Measurements from ENCODE around the gene SORCS2. TPM values are rescaled to one million over a fixed set of nuclear protein-coding genes. Genes with fewer than 3 reads are reported as not detected.

The SORCS2 gene
- total RNA-seq, 1 donor from 2014 or later = 6.9 TPM

DNA sequence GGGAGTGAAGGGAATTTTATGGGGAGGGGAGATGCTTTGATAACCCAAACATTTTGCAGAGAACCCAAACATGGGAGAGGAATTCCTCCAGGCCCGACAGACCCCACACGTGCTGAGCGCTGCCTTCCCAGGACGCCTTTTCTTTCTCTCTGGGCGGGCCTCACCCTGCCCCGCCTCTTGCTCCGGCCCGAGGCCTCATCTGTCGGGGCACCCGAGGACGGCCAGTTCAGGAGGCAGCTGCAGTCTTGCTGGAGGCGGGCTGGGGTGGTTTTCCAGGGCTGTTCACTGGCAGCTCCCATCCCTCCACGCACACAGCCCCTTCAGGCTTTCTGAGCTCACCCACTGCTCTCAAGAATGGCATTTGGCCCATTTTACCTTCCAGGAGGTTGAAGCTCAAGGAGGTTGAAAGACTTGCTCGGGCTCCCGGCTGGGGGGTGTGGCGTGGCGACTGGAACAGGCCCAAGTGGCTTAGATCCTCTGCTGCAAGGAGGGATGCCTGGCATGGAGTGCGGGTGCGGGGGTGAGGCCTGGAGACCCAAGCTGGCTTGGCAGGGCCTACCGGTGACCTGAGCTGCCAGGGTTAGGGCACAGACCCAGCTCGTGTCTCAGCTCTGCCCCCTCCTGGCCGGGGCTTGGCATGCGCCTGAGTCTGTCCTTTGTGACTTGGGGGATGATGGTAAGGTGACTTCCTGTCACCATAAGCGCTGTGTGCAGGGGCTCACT lies 143.2 kb downstream of the SORCS2 start:
- no peak for DNase-seq (ENCODE audit: low spot score)
- intact Hi-C loops (cut with DNase I) = no loop called here

GRCh38 chr4:7336067-7336569 lies 143.8 kb downstream of the SORCS2 start:
- no peak for DNase-seq (ENCODE audit: low spot score)
- intact Hi-C loops (cut with DNase I) = no loop called here

DNA sequence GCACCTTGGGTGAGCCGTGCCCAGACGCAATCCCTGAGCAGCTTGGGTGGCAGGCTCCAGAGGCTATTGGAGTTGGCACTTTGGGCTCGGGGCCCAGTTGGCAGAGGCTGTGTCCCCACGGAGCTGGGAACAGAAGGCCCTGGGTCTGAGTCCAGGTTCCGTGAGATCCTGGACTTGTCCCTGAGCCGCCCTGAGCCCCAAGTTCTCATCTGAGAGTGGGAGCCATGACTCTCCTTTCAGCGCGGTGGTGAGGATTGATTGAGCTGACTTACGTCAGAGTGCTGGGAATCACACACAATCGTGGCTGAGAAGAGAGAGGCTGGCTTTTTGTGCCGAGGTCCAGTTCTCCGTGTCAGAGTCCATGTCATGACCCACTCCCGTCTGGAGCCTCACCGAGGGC lies 144.4 kb downstream of the SORCS2 start:
- intact Hi-C loops (cut with DNase I) = no loop called here
- no peak for DNase-seq (ENCODE audit: low spot score)

- intact Hi-C loops (cut with DNase I) = no loop called here
- no peak for DNase-seq (ENCODE audit: low spot score)
Observed at GRCh38 chr4:7337196-7338058, 145.1 kb downstream of the SORCS2 start.

DNA sequence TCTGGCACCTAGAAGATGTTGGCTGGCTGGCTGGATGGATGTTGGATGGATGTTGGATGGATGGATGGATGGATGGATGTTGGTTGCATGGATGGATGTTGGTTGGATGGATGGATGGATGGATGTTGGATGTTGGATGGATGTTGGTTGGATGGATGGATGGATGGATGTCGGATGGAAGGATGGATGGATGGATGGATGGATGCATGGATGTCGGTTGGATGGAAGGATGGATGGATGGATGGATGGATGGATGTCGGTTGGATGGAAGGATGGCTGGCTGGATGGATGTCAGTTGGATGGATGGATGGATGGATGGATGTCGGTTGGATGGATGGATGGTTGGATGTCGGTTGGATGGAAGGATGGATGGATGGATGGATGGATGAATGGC lies 145.7 kb downstream of the SORCS2 start:
- DNase-seq (ENCODE audit: low spot score) = no peak
- intact Hi-C loops (cut with DNase I) = no loop called here

DNA sequence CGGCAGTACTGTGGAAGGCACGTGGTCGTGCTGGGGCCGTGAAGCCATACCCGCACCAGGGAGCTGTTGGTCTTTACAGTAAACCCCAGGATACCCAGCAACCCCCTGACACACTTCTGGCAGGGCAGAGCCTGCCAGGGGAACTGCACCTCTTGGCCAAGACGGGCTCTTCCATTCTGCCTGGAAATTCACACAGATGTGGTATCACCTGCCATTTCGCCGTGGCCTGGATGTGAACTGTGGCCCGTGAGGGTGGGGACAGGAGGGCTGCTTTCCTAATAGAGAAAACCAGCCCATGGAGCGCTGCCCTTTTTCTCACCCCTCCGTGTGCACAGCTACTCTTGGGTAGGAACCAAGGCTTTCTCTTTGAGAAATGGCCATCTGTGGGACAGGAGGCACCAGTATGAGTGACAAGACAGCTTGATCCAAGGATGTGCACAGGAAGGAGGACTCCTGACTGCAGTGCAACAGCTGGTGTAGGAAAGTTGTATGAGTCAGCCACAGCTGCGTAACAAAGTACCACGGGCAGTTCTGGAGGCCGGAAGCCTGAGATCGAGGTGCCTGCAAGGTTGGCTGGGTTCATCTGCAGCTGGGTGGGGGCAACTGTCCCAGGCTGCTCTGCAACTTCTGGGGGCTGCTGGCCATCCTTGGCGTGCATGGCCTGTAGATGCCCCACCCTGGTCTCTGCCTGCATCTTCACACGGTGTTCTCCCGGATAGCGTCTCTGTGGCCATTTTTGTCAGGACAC lies 146.7 kb downstream of the SORCS2 start:
- no peak for DNase-seq (ENCODE audit: low spot score)
- intact Hi-C loops (cut with DNase I) = no loop called here

DNA sequence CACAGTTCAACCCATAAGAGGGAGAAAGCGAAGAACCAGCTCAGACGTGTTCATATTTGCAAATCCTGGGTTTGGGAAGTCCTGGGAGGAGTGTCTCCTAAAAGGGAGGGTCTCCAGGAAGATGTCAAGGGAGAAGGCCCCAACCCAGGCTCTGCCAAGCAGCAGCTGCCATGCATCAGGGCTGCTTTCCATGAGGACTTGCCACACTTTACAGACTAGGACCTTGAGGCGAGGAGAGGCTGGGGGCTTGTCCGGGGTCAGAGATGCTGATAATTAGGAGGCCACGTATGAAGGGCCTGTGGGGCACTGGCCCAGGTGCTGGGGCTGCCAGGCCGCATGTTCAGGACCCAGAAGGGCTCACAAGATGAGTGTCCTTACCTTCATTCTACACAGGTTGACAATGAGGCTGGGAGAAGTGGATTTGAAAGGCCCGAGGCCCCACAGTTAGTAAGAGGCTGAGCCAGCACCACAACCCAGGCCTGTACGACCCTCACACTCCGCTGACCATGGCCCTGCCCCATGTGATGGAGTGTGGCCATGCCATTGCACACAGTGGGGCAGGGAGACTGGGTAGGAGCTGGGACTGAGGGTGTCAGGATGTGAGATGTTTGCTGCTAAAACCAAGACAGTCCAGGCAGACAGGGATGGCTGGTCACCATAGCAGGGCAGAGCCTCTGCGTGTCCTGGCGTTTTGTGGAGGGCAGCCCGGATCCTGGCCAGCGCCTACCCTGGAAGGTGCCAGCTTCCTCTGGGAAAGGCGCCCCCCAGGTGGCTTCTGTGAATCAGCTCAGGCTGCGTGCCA lies 147.6 kb downstream of the SORCS2 start:
- DNase-seq (ENCODE audit: low spot score) = no peak
- intact Hi-C loops (cut with DNase I) = no loop called here

GRCh38 chr4:7340553-7341433 lies 148.5 kb downstream of the SORCS2 start:
- intact Hi-C loops (cut with DNase I) = no loop called here
- DNase-seq (ENCODE audit: low spot score) = no peak

- DNase-seq (ENCODE audit: low spot score) = no peak
- intact Hi-C loops (cut with DNase I) = no loop called here
Observed at GRCh38 chr4:7341491-7342222, 149.3 kb downstream of the SORCS2 start.

DNA sequence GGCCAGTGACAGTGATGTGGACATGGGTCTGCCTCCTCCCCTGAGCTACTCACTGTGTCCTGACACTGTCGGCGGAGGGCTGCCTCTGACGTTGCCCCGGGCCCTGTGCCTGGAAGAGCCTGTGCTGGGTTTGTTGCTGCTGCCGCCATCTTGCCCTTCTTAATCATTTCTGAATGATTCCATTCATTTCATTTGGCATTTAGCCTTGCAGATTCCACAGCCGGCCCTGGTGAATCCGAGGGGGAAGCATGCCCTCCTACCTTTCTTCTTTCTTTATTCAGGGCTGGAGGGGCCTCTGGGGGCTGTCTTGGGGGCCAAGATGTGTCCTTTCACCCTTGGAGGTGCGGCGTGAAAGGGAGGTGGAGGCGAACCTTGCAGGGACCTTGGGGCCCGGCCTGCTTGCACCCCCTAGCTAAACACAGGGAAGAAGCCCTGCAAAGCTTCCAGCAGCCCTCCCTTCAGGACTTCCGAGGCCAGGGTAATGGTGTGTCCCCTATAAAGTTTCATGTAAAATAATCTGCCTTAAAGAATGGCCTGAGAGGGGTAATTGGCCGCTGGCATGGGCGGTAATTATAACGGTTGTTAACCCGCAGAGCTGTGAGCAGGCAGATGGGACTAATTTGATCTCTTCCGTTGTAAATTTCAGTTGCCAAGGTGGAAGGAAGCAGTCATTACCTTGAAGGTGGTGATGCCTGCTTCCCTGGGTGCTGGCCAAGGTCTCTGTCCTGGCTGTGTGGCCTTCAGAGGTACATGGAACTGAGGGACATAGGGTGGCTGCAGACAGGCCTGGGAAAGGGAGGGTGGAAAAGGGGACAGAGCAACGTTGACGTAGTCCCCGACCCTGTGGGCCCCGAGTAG lies 150.1 kb downstream of the SORCS2 start:
- intact Hi-C loops (cut with DNase I) = no loop called here
- DNase-seq (ENCODE audit: low spot score) = no peak

DNA sequence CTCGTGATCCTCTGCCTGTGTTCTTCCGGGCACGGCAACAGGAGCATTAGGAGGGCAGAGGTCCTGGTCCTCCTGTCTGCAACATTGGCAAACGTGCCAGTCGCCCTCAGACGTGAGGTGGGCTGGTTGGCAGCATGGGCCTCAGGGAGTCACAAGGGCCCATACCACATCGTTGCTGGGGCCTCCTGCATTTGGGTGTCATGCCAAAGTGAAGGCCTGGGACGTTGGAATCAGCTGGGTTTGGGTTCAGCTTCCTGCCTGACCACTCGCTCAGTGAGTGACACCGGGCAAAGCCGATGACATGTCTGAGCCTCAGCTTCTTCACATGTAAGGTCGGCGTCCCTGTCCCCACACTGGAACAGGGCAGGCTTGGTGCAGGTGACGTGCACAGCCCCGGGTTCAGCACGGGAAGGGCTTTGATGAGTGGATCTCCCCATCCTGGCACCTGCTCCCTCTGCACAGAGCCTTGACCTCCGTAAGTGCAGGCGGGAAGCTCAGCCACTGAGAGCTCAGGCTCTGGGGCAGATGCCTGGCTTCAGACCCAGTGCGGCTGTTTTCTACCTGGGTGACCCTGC lies 150.8 kb downstream of the SORCS2 start:
- no peak for DNase-seq (ENCODE audit: low spot score)
- intact Hi-C loops (cut with DNase I) = no loop called here

DNA sequence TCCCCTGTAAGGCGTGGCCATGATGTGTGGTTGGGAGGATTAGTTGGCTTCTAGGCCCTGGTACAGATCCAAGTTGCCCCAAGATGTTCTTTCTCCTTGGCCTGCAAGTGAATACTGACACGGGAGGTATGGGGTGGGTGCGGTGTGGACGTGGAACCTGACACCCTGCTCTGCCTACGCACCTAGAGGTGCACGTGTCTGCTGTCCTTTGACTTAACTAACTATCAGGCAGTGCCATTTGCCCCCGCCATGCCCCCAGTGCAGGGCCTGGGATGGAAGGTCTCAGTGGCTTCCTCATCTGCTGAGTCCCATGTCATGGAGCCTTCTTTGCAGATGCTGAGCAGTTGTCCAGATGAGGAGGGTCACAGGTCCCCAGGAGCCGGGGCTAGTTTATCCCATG lies 151.6 kb downstream of the SORCS2 start:
- DNase-seq (ENCODE audit: low spot score) = no peak

DNA sequence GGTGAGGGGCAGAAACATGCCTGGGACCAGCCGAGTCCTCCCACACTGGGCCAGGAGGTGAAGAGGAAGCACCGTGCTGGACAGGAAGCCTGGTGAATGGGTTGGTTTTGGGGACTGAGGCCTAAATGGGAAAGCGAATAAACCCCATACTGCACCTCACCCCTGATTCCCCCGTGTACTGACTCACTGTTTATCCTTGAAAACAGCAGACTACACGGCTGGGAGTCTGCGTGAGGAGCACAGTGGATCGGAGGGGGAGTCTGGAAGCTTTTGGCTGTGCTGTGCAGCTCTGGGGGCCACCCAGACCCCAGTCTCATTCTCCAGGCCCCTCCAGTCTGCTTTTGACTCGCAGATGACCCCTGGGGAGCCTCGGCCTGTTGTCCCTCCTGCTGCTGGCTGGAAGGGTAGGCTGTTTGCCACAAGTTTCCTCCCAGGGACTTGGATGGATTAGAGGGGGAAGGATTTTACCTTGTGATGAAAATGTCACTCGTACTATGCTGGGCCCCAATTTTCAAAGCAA lies 152.4 kb downstream of the SORCS2 start:
- no peak for DNase-seq (ENCODE audit: low spot score)
- intact Hi-C loops (cut with DNase I) = no loop called here

More for the DNA sequence above, 151.6 kb downstream of the SORCS2 start:
- intact Hi-C loops (cut with DNase I) = no loop called here

GRCh38 chr4:7347981-7348380 lies 155.6 kb downstream of the SORCS2 start:
- intact Hi-C loops (cut with DNase I) = no loop called here
- DNase-seq (ENCODE audit: low spot score) = no peak

GRCh38 chr4:7348946-7349900 lies 156.9 kb downstream of the SORCS2 start:
- DNase-seq (ENCODE audit: low spot score) = no peak

More at GRCh38 chr4:7348946-7349900, 156.9 kb downstream of the SORCS2 start:
- intact Hi-C loops (cut with DNase I) = no loop called here

Measured in cardiac septum (tissue), 1 donor.